ENCODE data around the gene SLC12A1.

The SLC12A1 gene

GRCh38 chr15:48205981-48206380, at the start of gene SLC12A1:
Gene SLC12A1, plus strand, starts transcription at chr15:48206302. Its CDS starts 1,418 bp downstream, at chr15:48207720.
- DNase-seq = no peak

GRCh38 chr15:48168616-48169015, 37.5 kb upstream of the SLC12A1 start:
- DNase-seq = no peak

GRCh38 chr15:48170981-48171380, 35.1 kb upstream of the SLC12A1 start:
- no peak for DNase-seq

GRCh38 chr15:48175126-48175525, 31.0 kb upstream of the SLC12A1 start:
- DNase-seq = no peak

- DNase-seq = no peak
Observed at GRCh38 chr15:48176112-48176511, 30.0 kb upstream of the SLC12A1 start.

GRCh38 chr15:48176957-48177356, 29.1 kb upstream of the SLC12A1 start:
- DNase-seq = no peak

GRCh38 chr15:48177383-48177765, 28.7 kb upstream of the SLC12A1 start:
- peak; percentile 7 for DNase-seq

GRCh38 chr15:48177766-48178647, 28.1 kb upstream of the SLC12A1 start, which contains the start of gene MYEF2:
Gene MYEF2, minus strand, starts transcription at chr15:48178295. Its CDS starts 58 bp downstream, at chr15:48178237.
- peak; percentile 66 for DNase-seq

GRCh38 chr15:48178648-48178931, 27.5 kb upstream of the SLC12A1 start:
- no peak for DNase-seq

- no peak for DNase-seq
Observed at GRCh38 chr15:48182749-48183148, 23.4 kb upstream of the SLC12A1 start.

- DNase-seq = no peak
Observed at GRCh38 chr15:48185529-48185928, 20.6 kb upstream of the SLC12A1 start.

GRCh38 chr15:48186271-48186670, 19.8 kb upstream of the SLC12A1 start:
- DNase-seq = no peak

- no peak for DNase-seq
Observed at GRCh38 chr15:48190932-48191573, 15.0 kb upstream of the SLC12A1 start.

GRCh38 chr15:48191574-48192225, 14.4 kb upstream of the SLC12A1 start, which contains the start of gene CTXN2:
Gene CTXN2, plus strand, starts transcription at chr15:48191665. Its CDS starts 9,636 bp downstream, at chr15:48201301.
- DNase-seq = no peak

GRCh38 chr15:48202068-48202467, 4.0 kb upstream of the SLC12A1 start:
- no peak for DNase-seq

- no peak for DNase-seq
Observed at GRCh38 chr15:48221261-48221660, 15.2 kb downstream of the SLC12A1 start.

- no peak for DNase-seq
Observed at GRCh38 chr15:48221885-48222284, 15.8 kb downstream of the SLC12A1 start.

GRCh38 chr15:48222627-48223026, 16.5 kb downstream of the SLC12A1 start:
- no peak for DNase-seq

GRCh38 chr15:48225771-48226170, 19.7 kb downstream of the SLC12A1 start:
- no peak for DNase-seq

GRCh38 chr15:48230498-48230897, 24.4 kb downstream of the SLC12A1 start:
- DNase-seq = no peak

GRCh38 chr15:48233246-48233645, 27.1 kb downstream of the SLC12A1 start:
- no peak for DNase-seq

- DNase-seq = no peak
Observed at GRCh38 chr15:48239334-48239733, 33.2 kb downstream of the SLC12A1 start.

- no peak for DNase-seq
Observed at GRCh38 chr15:48242015-48242414, 35.9 kb downstream of the SLC12A1 start.

GRCh38 chr15:48242535-48242934, 36.4 kb downstream of the SLC12A1 start:
- no peak for DNase-seq

Data from NCI-H1105 (cell line).